Tibial artery (tissue), 4 donors: ENCODE measurements around the gene CHST13.

Experiments
- DNase-seq, 2 donors: peaks; one replicate each; pipeline ENCODE4 v3.0.0-alpha.2; 2019
- H3K27ac ChIP-seq, 2 donors: fragments of 200-600 bp; sonication (generic) in 1 of 2; 1 replicate in 1 of 2; 2 replicates in 1 of 2; pipeline ENCODE4 v1.5.1; 2018 to 2019; ENCODE audit warnings: mild to moderate bottlenecking in 1 of 2
- H3K27me3 ChIP-seq, 2 donors: fragments of 200-600 bp; sonication (generic) in 1 of 2; one replicate each; pipeline versions ENCODE4 v1.5.1 to v1.6.0; 2016 to 2019
- H3K36me3 ChIP-seq, 3 donors: fragments of 200-600 bp; sonication (generic) in 2 of 3; one replicate each; pipeline ENCODE4 v1.5.1; 2016 to 2019; ENCODE audit warnings: mild to moderate bottlenecking in 2 of 3
- H3K4me1 ChIP-seq, 4 donors: fragments of 200-600 bp; sonication (generic) in 2 of 4; 1 replicate in 3 of 4; 2 replicates in 1 of 4; pipeline ENCODE4 v1.5.1; 2016 to 2019
- H3K4me3 ChIP-seq, 2 donors: fragments of 200-600 bp; sonication (generic) in 1 of 2; 1 replicate in 1 of 2; 2 replicates in 1 of 2; pipeline ENCODE4 v1.5.1; 2018 to 2019; ENCODE audit warnings: mild to moderate bottlenecking in 2 of 2
- H3K9me3 ChIP-seq, 3 donors: fragments of 200-600 bp; sonication (generic) in 1 of 3; one replicate each; pipeline ENCODE4 v1.5.1; 2016 to 2019
- intact Hi-C: fragments of 100-400 bp; cut with DNase I; formaldehyde crosslinking; loops from one replicate; pipeline ENCODE4 v1.15.0; 2023; ENCODE audit warnings: low total_unique reads
- TF ChIP-seq, protein P1 (sequence below), 2 experiments: fragments of 200-600 bp in 1 of 2; fragments of 450-650 bp in 1 of 2; IDR thresholded peaks; one replicate each; pipeline ENCODE4 v1.5.1; 2017 to 2019; ENCODE audit warnings: antibody characterized with exemption in 2 of 2, mild to moderate bottlenecking in 1 of 2, moderate library complexity in 1 of 2

The CHST13 gene

DNA sequence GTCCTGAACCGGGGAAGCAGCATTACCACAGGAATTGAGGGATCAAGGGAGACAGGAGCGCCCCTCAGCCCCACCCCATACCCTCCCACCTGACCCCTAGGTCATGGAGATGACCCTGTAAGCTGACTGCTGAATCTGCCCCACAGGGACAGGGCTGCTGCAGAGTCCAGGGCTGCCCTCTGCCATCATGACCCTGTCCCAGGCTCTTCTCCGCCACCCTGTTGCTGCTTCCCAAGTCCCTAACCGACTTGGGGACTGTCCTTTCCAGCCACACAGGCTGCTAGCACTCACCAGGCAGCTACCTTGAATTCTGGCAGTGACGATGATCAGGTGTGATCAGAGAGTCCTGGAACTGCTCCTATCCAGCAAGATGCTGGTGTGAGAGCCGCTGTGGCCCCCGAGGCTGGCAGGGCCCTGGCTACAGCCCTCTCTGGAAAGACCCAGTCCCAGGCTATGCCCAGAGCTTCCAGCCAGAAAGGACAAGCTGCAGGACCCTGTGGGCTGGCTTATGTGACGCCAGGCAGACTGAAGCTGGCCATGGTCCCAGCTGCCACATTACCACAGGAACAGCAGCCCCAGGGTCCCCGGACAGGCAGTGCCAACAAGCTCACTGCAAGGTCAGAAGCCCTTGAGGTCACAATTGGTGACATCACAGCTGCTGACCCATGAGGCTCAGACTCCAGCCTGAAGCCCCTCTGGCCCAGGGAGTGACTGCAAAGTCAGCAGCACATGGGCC is 34.5 kb downstream of the CHST13 start, which contains the start of gene C3orf22:
C3orf22 (minus strand) TSS at position 597 of the 736 bp plus-strand sequence. CDS start 5,542 bp downstream, outside the sequence.
- peaks cover 0 to 16% of the 10 kb centered on the region in 2 donors for H3K27me3 ChIP-seq
- DNase-seq, result peak in 1 of 2 donors; percentile 48

DNA sequence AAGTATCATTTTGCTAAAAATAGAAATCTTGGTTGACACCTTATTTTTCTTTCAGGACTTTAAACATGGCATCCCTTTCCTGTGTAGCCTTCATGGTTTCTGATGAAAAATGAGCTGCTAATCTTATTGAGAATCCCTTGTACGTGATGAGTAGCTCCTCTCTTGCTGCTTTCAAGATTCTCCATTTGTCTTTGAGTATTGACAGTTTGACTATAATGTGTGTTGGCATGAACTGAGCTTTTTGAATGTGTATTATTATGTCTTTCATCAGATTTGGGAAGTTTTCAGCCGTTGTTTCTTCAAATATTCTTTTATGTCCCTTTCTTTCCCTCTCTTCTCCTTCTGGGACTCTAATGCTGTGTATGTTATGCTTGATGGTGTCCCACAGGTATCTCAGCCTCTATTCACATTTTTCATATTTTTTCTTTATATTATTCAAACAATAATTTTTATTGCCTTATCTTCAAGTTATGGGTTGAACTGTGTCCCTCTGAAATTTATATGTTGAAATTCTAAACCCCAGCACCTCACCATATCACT is 38.9 kb downstream of the CHST13 start:
- Histone ChIP-seq H3K36me3 (no peaks in the 10 kb centered on the region), H3K4me3 (no peak overlapping the region), H3K4me1 (no peaks in the 10 kb centered on the region), H3K9me3 (peaks cover 0 to 12% (median 7%) of the 10 kb centered on the region in 3 donors), H3K27me3 (no peaks in the 10 kb centered on the region), H3K27ac (no peak overlapping the region)
- TF ChIP-seq, protein P1, sequence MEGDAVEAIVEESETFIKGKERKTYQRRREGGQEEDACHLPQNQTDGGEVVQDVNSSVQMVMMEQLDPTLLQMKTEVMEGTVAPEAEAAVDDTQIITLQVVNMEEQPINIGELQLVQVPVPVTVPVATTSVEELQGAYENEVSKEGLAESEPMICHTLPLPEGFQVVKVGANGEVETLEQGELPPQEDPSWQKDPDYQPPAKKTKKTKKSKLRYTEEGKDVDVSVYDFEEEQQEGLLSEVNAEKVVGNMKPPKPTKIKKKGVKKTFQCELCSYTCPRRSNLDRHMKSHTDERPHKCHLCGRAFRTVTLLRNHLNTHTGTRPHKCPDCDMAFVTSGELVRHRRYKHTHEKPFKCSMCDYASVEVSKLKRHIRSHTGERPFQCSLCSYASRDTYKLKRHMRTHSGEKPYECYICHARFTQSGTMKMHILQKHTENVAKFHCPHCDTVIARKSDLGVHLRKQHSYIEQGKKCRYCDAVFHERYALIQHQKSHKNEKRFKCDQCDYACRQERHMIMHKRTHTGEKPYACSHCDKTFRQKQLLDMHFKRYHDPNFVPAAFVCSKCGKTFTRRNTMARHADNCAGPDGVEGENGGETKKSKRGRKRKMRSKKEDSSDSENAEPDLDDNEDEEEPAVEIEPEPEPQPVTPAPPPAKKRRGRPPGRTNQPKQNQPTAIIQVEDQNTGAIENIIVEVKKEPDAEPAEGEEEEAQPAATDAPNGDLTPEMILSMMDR (IDR thresholded peaks at IDR 0.05), result no peak
- DNase-seq, result no peak
- intact Hi-C loops, result no loop called here

More for the DNA sequence above, 34.5 kb downstream of the CHST13 start, which contains the start of gene C3orf22:
- Histone ChIP-seq H3K4me3 (no peak within 1 kb of the TSS), H3K9me3 (peaks cover 0 to 12% (median 5%) of the 10 kb centered on the region in 3 donors), H3K27ac (no peak within 1 kb of the TSS), H3K36me3 (no peaks in the 10 kb centered on the region), H3K4me1 (no peaks in the 10 kb centered on the region)
- TF ChIP-seq, protein P1 (IDR thresholded peaks at IDR 0.05), result no peak
- intact Hi-C loops, result no loop called here

DNA sequence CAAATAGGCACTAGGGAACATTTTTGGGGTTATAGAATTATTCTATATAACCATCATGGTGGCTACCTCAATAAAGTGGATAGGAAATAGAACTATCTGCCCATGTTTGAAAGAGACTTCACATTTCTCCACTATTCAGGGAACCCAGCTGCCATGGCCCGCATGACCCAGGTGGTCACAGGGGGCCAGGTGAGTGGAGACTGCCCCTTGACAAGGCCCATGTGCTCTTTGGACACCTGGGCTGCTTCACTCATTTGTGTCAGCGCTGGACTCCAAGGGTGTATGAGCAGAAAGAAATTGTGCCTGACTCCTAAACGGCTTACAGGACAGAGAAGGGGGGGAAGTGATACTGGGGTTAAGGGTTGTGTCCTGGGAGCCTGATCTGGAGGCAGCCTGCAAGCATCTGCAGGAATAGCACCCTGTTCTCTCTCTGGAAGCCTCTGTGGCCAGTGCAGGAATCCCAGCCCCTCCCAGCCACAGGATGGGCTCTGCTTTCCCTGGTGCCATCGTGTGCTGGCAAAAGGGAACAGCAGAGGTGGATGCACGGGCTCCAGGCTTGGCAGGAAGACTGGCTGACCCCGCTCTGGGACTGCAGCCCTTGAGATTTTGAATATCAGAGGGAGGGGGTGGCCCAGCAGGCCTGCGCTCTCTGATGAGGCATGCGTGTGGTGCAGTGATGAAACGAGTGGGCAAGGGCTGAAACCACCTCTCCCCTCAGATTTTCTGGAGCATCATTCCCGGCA is 43.9 kb downstream of the CHST13 start:
- TF ChIP-seq, protein P1 (IDR thresholded peaks at IDR 0.05), result no peak
- peaks cover 0 to 7% (median 5%) of the 10 kb centered on the region in 3 donors for H3K9me3 ChIP-seq
- H3K27me3 ChIP-seq, result no peaks in the 10 kb centered on the region
- no peaks in the 10 kb centered on the region for H3K36me3 ChIP-seq
- DNase-seq, result no peak
- H3K4me1 ChIP-seq, result no peaks in the 10 kb centered on the region
- intact Hi-C loops, result no loop called here
- no peak overlapping the region for H3K4me3 ChIP-seq
- H3K27ac ChIP-seq, result no peak overlapping the region

DNA sequence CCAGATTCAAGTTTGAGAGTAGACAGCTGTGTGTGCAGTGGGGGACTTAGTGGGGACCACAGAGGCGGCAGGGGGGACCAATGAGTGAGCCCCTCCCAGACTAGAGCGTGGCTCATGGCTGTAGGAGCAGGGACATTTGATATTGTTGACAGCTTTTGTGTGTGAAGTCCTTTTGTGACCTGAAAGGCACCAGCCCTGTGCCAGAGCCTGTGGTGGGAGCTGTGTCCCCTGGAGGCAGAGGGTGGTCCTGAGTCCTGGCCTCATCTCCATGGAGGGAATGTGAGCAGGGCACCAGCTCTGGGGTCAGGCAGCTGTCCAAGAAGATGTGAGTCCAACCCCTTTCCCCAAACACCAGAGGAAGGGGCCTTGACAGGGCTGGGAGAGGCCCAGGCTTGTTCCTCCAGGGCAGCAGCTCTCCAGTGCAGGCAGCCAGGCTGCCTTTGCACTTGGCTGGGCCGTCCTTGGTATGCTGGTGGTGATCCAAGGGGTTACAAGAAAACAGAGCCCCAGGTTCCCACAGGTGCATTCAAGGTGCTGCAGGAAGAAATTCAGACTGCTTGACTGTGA is 44.9 kb downstream of the CHST13 start:
- intact Hi-C loops, result no loop called here
- TF ChIP-seq, protein P1 (IDR thresholded peaks at IDR 0.05), result no peak
- Histone ChIP-seq H3K4me3 (no peak overlapping the region), H3K4me1 (no peaks in the 10 kb centered on the region), H3K9me3 (no peaks in the 10 kb centered on the region), H3K36me3 (no peaks in the 10 kb centered on the region), H3K27me3 (no peaks in the 10 kb centered on the region), H3K27ac (no peak overlapping the region)
- no peak for DNase-seq

DNA sequence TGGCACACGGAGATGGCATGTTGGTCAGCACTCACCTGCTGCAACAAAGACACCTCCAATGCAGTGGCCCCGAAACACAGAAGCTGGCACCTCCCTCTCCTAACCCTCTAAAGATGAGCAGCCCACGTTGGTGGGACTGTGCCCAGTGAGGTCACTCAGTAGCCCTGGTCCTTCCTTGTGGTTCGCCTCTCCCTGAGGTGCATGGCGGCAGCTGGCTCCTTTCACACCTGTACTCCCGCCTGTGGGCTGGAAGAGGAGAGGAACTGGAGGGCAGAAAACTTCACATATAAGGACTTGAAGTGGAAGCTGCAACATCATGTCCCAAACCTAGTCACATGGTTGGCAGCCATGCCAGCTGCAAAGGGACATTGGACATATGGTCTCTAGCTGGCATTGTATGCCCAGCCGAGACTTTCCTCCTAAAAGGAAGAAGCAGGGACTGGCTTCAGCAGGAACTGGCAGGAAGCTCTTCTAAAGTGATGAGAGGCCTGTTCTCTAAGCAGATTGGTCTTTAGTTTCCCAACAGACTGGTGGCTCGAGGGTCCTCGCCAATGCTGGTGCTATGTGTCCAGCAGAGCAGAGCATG is 45.5 kb downstream of the CHST13 start:
- Histone ChIP-seq H3K4me3 (no peak overlapping the region), H3K9me3 (no peaks in the 10 kb centered on the region), H3K27ac (no peak overlapping the region), H3K27me3 (no peaks in the 10 kb centered on the region), H3K4me1 (no peaks in the 10 kb centered on the region), H3K36me3 (no peaks in the 10 kb centered on the region)
- no peak for DNase-seq
- TF ChIP-seq, protein P1 (IDR thresholded peaks at IDR 0.05), result no peak
- intact Hi-C loops, result no loop called here
